HepG2 (cell line): Measurements from ENCODE around the gene DAZ1. TPM values are rescaled to one million over a fixed set of nuclear protein-coding genes. Genes with fewer than 3 reads are reported as not detected.
"Not testable (repeated sequence)": the region's sequence is repeated elsewhere in the genome, so short reads cannot be mapped to it uniquely, and the experiment has no call there.

Source experiments
- ATAC-seq: fragments of 200-7000 bp; cut with Tn5 transposase; 3 replicates; pipeline ENCODE4 v1.9.1; 2020; ENCODE audit warnings: mild to moderate bottlenecking, moderate library complexity
- Bru-seq: library from RNA; stranded (reverse); fragments of 400-500 nt; gene quantifications from one replicate; lab custom pipeline; 2021; lab: Mats Ljungman, UMichigan
- BruChase-seq, 2 experiments: library from RNA; stranded (reverse); fragments of 400-500 nt; gene quantifications; one replicate each; lab custom pipeline; 2021; lab: Mats Ljungman, UMichigan
- BruUV-seq: library from RNA; stranded (reverse); fragments of 400-500 nt; replicated peaks from 2 replicates; lab custom pipeline; 2021; lab: Mats Ljungman, UMichigan
- CTCF ChIA-PET: fragments of 300-600 bp; formaldehyde crosslinking; extraction: SDS; loops from one replicate; lab custom pipeline; 2021; ENCODE audit warnings: low total read pairs, inconsistent platforms, low intra/inter-chr PET ratio; lab: Yijun Ruan, JAX
- POLR2A ChIA-PET: fragments of 350-600 bp; sonication (Branson Sonifier 250); formaldehyde crosslinking; loops from one replicate; lab custom pipeline; 2020; ENCODE audit warnings: antibody characterized with exemption, inconsistent platforms; lab: Yijun Ruan, JAX
- DNase-seq: peaks from one replicate; pipeline ENCODE4 v3.0.0-alpha.2; 2015; ENCODE audit warnings: low spot score
- FAIRE-seq: peaks from 3 replicates; lab custom pipeline; 2011; peaks lifted over from hg19 to GRCh38; lab: Jason Lieb, UNC
- H2AFZ ChIP-seq: one replicate; pipeline ENCODE4 v1.6.1; 2011; ENCODE audit warnings: low read length, inconsistent platforms
- H3K27ac ChIP-seq: fragments of 300-600 bp; 3 replicates; pipeline ENCODE4 v1.8.0; 2011; ENCODE audit warnings: mixed run types, mild to moderate bottlenecking, mixed read lengths, low read length, inconsistent platforms; ENCODE audit not compliant: insufficient read depth; ENCODE audit errors: extremely low read length
- H3K27me3 ChIP-seq, 2 experiments: fragments of 200-600 bp in 1 of 2; 2 replicates in 1 of 2; 3 replicates in 1 of 2; pipeline versions ENCODE4 v1.6.0 to v1.8.0; 2011; ENCODE audit warnings: low read length in 2 of 2, mild to moderate bottlenecking in 2 of 2, moderate library complexity in 2 of 2, inconsistent platforms in 1 of 2; ENCODE audit not compliant: insufficient read depth in 2 of 2, control insufficient read depth in 1 of 2
- H3K36me3 ChIP-seq, 2 experiments: fragments of 200-600 bp in 1 of 2; replicated peaks in 1 of 2; 2 replicates in 1 of 2; 3 replicates in 1 of 2; pipeline versions ENCODE4 v1.5.1 to v1.8.0; 2011; ENCODE audit warnings: low read length in 2 of 2, inconsistent platforms in 1 of 2; ENCODE audit not compliant: insufficient read depth in 2 of 2, control insufficient read depth in 1 of 2
- H3K4me1 ChIP-seq: 2 replicates; pipeline ENCODE4 v1.5.1; 2012; ENCODE audit warnings: low read length, inconsistent platforms; ENCODE audit not compliant: insufficient read depth
- H3K4me2 ChIP-seq: 2 replicates; pipeline ENCODE4 v1.6.0; 2011; ENCODE audit warnings: low read depth, low read length, inconsistent platforms
- H3K4me3 ChIP-seq, 3 experiments: fragments of 200-600 bp in 1 of 3; sonication (generic), shearing (Covaris generic) in 1 of 3; replicated peaks in 1 of 3; 2 replicates each; pipeline ENCODE4 v1.5.1; 2011 to 2016; ENCODE audit warnings: low read length in 3 of 3, inconsistent platforms in 2 of 3, low read depth in 2 of 3, mild to moderate bottlenecking in 2 of 3, control low read depth in 1 of 3, mixed read lengths in 1 of 3; ENCODE audit not compliant: insufficient read depth in 1 of 3
- H3K79me2 ChIP-seq: one replicate; pipeline ENCODE4 v1.6.1; 2011; ENCODE audit warnings: low read length, inconsistent platforms; ENCODE audit not compliant: insufficient read depth
- H3K9ac ChIP-seq: 2 replicates; pipeline ENCODE4 v1.6.0; 2011; ENCODE audit warnings: mild to moderate bottlenecking, low read depth, low read length, inconsistent platforms; ENCODE audit not compliant: insufficient read depth
- H3K9me3 ChIP-seq: 2 replicates; pipeline ENCODE4 v1.5.1; 2012; ENCODE audit warnings: mild to moderate bottlenecking, low read length
- H4K20me1 ChIP-seq: 2 replicates; pipeline ENCODE4 v1.6.0; 2011; ENCODE audit warnings: inconsistent platforms, mild to moderate bottlenecking, low read length, moderate library complexity; ENCODE audit not compliant: insufficient read depth
- WGBS: methylation state at CpG from one replicate; pipeline ENCODE4 v1.1.6; 2017; ENCODE audit warnings: low lambda C conversion rate; 5-methylcytosine and 5-hydroxymethylcytosine counted together
- in situ Hi-C: cut with HindIII; loops from 2 replicates; pipeline ENCODE4 v1.10.0; 2017; ENCODE audit warnings: low pct_unique_long_range_greater_than_20kb; ENCODE audit not compliant: extremely low pct_ligation_motif_present
- intact Hi-C: fragments of 100-400 bp; cut with micrococcal nuclease; formaldehyde crosslinking; loops from one replicate; pipeline ENCODE4 v1.10.0; 2022; ENCODE audit not compliant: unreplicated experiment
- long read RNA-seq, 2 experiments: library from RNA in 1 of 2; library from polyadenylated mRNA in 1 of 2; stranded (forward) in 1 of 2; unstranded in 1 of 2; transcript quantifications; one replicate each; pipeline ENCODE4 v2.0.0, GENCODE V29; 2019 to 2022
- polyA minus RNA-seq, 3 experiments: library from RNA; depleted of rRNA, polyadenylated mRNA; stranded (reverse); fragments of >200 nt; gene quantifications; 2 replicates each; pipeline ENCODE4 v1.2.3, GENCODE V29; 2011; ENCODE audit warnings: low replicate concordance in 1 of 3
- polyA plus RNA-seq, 8 experiments: library from polyadenylated mRNA; depleted of rRNA in 3 of 8; stranded (reverse) in 7 of 8; unstranded in 1 of 8; fragments of >200 nt; fragmentation: Illumina TruSeq in 4 of 8; extraction: Trizol in 4 of 8; gene quantifications; 2 replicates each; pipeline versions ENCODE4 v1.2.1 to v1.2.3, GENCODE V29; 2011 to 2016; ENCODE audit warnings: low read depth in 4 of 8, missing spikeins in 1 of 8, mixed read lengths in 1 of 8; ENCODE audit not compliant: insufficient read depth in 1 of 8
- total RNA-seq, 5 experiments: library from RNA; depleted of rRNA; stranded (reverse); fragments of >200 nt; fragmentation: Illumina TruSeq; extraction: Trizol; gene quantifications; 2 replicates each; pipeline ENCODE4 v1.2.3, GENCODE V29; 2016; ENCODE audit warnings: low read depth in 1 of 5

DAZ1 gene, protein sequence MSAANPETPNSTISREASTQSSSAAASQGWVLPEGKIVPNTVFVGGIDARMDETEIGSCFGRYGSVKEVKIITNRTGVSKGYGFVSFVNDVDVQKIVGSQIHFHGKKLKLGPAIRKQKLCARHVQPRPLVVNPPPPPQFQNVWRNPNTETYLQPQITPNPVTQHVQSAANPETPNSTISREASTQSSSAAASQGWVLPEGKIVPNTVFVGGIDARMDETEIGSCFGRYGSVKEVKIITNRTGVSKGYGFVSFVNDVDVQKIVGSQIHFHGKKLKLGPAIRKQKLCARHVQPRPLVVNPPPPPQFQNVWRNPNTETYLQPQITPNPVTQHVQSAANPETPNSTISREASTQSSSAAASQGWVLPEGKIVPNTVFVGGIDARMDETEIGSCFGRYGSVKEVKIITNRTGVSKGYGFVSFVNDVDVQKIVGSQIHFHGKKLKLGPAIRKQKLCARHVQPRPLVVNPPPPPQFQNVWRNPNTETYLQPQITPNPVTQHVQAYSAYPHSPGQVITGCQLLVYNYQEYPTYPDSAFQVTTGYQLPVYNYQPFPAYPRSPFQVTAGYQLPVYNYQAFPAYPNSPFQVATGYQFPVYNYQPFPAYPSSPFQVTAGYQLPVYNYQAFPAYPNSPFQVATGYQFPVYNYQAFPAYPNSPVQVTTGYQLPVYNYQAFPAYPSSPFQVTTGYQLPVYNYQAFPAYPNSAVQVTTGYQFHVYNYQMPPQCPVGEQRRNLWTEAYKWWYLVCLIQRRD
- total RNA-seq (2016; rRNA removed; fragmentation: Illumina TruSeq; extraction: Trizol) (not detected in 2 replicates), polyA plus RNA-seq (2011; rRNA removed) (0.03 TPM in 1 of 2 replicates, not detected in the other), polyA minus RNA-seq (2011; rRNA and poly(A)+ RNA removed; ENCODE audit: low replicate concordance) (not detected in 2 replicates), Bru-seq, nascent RNA (percentile 1 among the genes with signal in this experiment), BruChase-seq, experiment 1, labeled RNA remaining after a 6-hour chase (not detected), BruChase-seq, experiment 2, labeled RNA remaining after a 2-hour chase (not detected)
- total RNA-seq (2016; cell fraction: cytosol; rRNA removed; fragmentation: Illumina TruSeq; extraction: Trizol; ENCODE audit: low read depth): not detected in 2 replicates
- total RNA-seq (2016; cell fraction: insoluble cytoplasmic fraction; rRNA removed; fragmentation: Illumina TruSeq; extraction: Trizol): not detected in 2 replicates
- not detected in 2 replicates for total RNA-seq (2016; cell fraction: membrane; rRNA removed; fragmentation: Illumina TruSeq; extraction: Trizol)
- not detected in 2 replicates for total RNA-seq (2016; cell fraction: nucleus; rRNA removed; fragmentation: Illumina TruSeq; extraction: Trizol)
- not detected in 2 replicates for polyA plus RNA-seq (2011; cell fraction: cytosol; rRNA removed)
- not detected in 2 replicates for polyA plus RNA-seq (2011; cell fraction: nucleus; rRNA removed)
- not detected in 2 replicates for polyA plus RNA-seq (2012)
- polyA plus RNA-seq (2016; cell fraction: cytosol; fragmentation: Illumina TruSeq; extraction: Trizol; ENCODE audit: low read depth): not detected in 2 replicates
- not detected in 2 replicates for polyA plus RNA-seq (2016; cell fraction: insoluble cytoplasmic fraction; fragmentation: Illumina TruSeq; extraction: Trizol; ENCODE audit: low read depth)
- not detected in 2 replicates for polyA plus RNA-seq (2016; cell fraction: membrane; fragmentation: Illumina TruSeq; extraction: Trizol; ENCODE audit: low read depth)
- not detected in 2 replicates for polyA plus RNA-seq (2016; cell fraction: nucleus; fragmentation: Illumina TruSeq; extraction: Trizol; ENCODE audit: insufficient read depth, low read depth)
- not detected in 2 replicates for polyA minus RNA-seq (2011; cell fraction: cytosol; rRNA and poly(A)+ RNA removed)
- polyA minus RNA-seq (2011; cell fraction: nucleus; rRNA and poly(A)+ RNA removed): not detected in 2 replicates
- long read RNA-seq, experiment 1: 0 reads
- long read RNA-seq, experiment 2: 0 reads

DNA sequence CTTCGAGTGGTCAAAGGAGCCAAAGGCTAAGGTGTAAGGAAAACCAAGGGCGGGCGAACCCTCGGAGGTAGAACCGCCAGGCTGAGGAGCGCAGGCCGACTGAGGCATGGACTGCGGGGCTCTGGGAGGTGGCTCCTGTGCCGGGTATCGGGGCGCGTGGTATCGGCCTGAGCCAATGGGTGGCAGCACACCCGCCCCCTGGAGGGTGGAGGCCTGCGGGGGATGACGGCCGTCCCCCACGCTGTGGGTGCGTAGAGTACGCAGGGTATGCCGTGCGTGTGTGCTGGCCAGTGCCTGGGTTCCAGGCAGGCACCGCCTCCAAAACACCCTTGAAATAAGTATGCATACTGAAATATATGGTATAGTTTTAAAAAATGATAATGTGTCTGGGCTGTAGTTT lies at the start of gene DAZ1:
Gene DAZ1 (minus strand): TSS at position 101 of the 400 bp plus-strand sequence. CDS start 208 bp downstream, outside the sequence.
- no CpG with 5 or more reads among the region's 23 CpGs for WGBS
- H3K27ac ChIP-seq, H3K4me1 ChIP-seq, H3K9me3 ChIP-seq, H3K4me3 ChIP-seq, BruUV-seq, H4K20me1 ChIP-seq, ATAC-seq, H3K4me2 ChIP-seq, CTCF ChIA-PET, POLR2A ChIA-PET, in situ Hi-C loops, H3K27me3 ChIP-seq, intact Hi-C loops, H3K79me2 ChIP-seq, H3K9ac ChIP-seq, H3K36me3 ChIP-seq, H2AFZ ChIP-seq, DNase-seq, FAIRE-seq: not testable (repeated sequence)

DNA sequence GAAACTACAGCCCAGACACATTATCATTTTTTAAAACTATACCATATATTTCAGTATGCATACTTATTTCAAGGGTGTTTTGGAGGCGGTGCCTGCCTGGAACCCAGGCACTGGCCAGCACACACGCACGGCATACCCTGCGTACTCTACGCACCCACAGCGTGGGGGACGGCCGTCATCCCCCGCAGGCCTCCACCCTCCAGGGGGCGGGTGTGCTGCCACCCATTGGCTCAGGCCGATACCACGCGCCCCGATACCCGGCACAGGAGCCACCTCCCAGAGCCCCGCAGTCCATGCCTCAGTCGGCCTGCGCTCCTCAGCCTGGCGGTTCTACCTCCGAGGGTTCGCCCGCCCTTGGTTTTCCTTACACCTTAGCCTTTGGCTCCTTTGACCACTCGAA lies 20.4 kb upstream of the DAZ1 start, which contains the start of gene DAZ2:
Gene DAZ2 (plus strand): TSS at position 301 of the 400 bp plus-strand sequence. CDS start 208 bp downstream, outside the sequence.
- POLR2A ChIA-PET, H3K4me3 ChIP-seq, BruUV-seq, in situ Hi-C loops, intact Hi-C loops, H3K4me2 ChIP-seq, H3K27ac ChIP-seq, H3K4me1 ChIP-seq, ATAC-seq, H3K9ac ChIP-seq, H2AFZ ChIP-seq, DNase-seq, H3K27me3 ChIP-seq, CTCF ChIA-PET, H3K79me2 ChIP-seq, H3K9me3 ChIP-seq, H4K20me1 ChIP-seq, H3K36me3 ChIP-seq, FAIRE-seq: not testable (repeated sequence)
- no CpG with 5 or more reads among the region's 23 CpGs for WGBS

- H3K4me3 ChIP-seq, H3K9me3 ChIP-seq, H2AFZ ChIP-seq, H3K9ac ChIP-seq, ATAC-seq, H3K4me1 ChIP-seq, intact Hi-C loops, FAIRE-seq, H3K27ac ChIP-seq, POLR2A ChIA-PET, H3K4me2 ChIP-seq, H3K36me3 ChIP-seq, H4K20me1 ChIP-seq, in situ Hi-C loops, H3K27me3 ChIP-seq, CTCF ChIA-PET, BruUV-seq, DNase-seq, H3K79me2 ChIP-seq: not testable (repeated sequence)
- no CpG with 5 or more reads among the region's 4 CpGs for WGBS
Observed at GRCh38 chrY:23210681-23211080, 11.9 kb upstream of the DAZ1 start.
